ENCODE data around the gene SYNE1. TPM values are rescaled to one million over a fixed set of nuclear protein-coding genes. Genes with fewer than 3 reads are reported as not detected.

Gene SYNE1
- total and polyA plus RNA-seq, 8 donors: 12.8 to 279 (median 108) TPM

GRCh38 chr6:152148412-152148811, 488.8 kb downstream of the SYNE1 start:
- intact Hi-C loops (cut with DNase I; ENCODE audit: low total_unique reads): no loop called here
- TF ChIP-seq EP300 (IDR thresholded peaks at IDR 0.05): no peak
- no peak for TF ChIP-seq POLR2A (IDR thresholded peaks at IDR 0.05)
- TF ChIP-seq POLR2AphosphoS5 (IDR thresholded peaks at IDR 0.05): no peak
- TF ChIP-seq CTCF (IDR thresholded peaks at IDR 0.05): no peak
- WGBS, 5 donors: 95 to 100% (median 97%) methylated on average over 1 of the region's 1 CpG
- Histone ChIP-seq H3K4me3 (no peak overlapping the region), H3K27me3 (no peaks in the 10 kb centered on the region), H3K36me3 (peaks cover 38 to 100% (median 90%) of the 10 kb centered on the region in 4 donors), H3K9me3 (no peaks in the 10 kb centered on the region), H3K4me1 (no peaks in the 10 kb centered on the region), H3K27ac (no peak overlapping the region)
- no peak for DNase-seq

- H3K36me3 ChIP-seq: peaks cover 43 to 98% (median 93%) of the 10 kb centered on the region in 4 donors
- intact Hi-C loops (cut with DNase I; ENCODE audit: low total_unique reads): no loop called here
- H3K4me1 ChIP-seq: no peaks in the 10 kb centered on the region
- 90 to 97% (median 93%) methylated on average over 6 of the region's 6 CpGs for WGBS, 5 donors
- H3K9me3 ChIP-seq: no peaks in the 10 kb centered on the region
- TF ChIP-seq EP300 (IDR thresholded peaks at IDR 0.05): no peak
- TF ChIP-seq POLR2A (IDR thresholded peaks at IDR 0.05): no peak
- TF ChIP-seq CTCF (IDR thresholded peaks at IDR 0.05): no peak
- TF ChIP-seq POLR2AphosphoS5 (IDR thresholded peaks at IDR 0.05): no peak
- H3K27me3 ChIP-seq: no peaks in the 10 kb centered on the region
- DNase-seq: no peak
- H3K4me3 ChIP-seq: no peak overlapping the region
- H3K27ac ChIP-seq: no peak overlapping the region
Observed at GRCh38 chr6:152147269-152147668, 489.9 kb downstream of the SYNE1 start.

GRCh38 chr6:152146385-152146784, 490.8 kb downstream of the SYNE1 start:
- 74 to 100% (median 91%) methylated on average over 1 of the region's 1 CpG for WGBS, 5 donors
- DNase-seq: no peak
- Histone ChIP-seq H3K27me3 (no peaks in the 10 kb centered on the region), H3K4me3 (no peak overlapping the region), H3K36me3 (peaks cover 37 to 98% (median 92%) of the 10 kb centered on the region in 4 donors), H3K4me1 (no peaks in the 10 kb centered on the region), H3K9me3 (no peaks in the 10 kb centered on the region), H3K27ac (no peak overlapping the region)
- intact Hi-C loops (cut with DNase I; ENCODE audit: low total_unique reads): no loop called here
- TF ChIP-seq CTCF (IDR thresholded peaks at IDR 0.05) (no peak), POLR2AphosphoS5 (IDR thresholded peaks at IDR 0.05) (no peak), EP300 (IDR thresholded peaks at IDR 0.05) (no peak), POLR2A (IDR thresholded peaks at IDR 0.05) (no peak)

DNA sequence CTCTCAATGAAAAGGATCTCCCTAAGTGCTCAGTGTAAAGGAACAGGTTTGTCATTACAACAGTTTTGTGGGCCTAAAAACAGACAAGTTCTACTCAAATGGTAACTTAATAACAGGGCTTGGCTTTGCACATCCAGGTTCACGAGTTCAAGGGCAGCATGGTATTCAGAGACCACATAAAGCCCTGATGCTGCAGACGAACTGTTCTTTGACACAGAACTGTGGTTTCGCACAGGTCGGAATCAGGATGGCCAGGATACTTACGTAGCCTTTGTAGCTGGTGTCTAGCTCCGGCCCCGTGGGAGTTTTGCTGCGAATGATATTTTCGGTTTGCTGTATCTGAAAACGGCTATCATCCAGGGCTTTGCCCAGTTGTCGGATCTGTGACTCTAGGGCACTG, 493.8 kb downstream of the SYNE1 start:
- WGBS, 5 donors: 92 to 97% (median 95%) methylated on average over 11 of the region's 11 CpGs
- Histone ChIP-seq H3K27me3 (no peaks in the 10 kb centered on the region), H3K9me3 (no peaks in the 10 kb centered on the region), H3K4me1 (no peaks in the 10 kb centered on the region), H3K36me3 (peaks cover 31 to 98% (median 93%) of the 10 kb centered on the region in 4 donors), H3K4me3 (no peak overlapping the region), H3K27ac (no peak overlapping the region)
- no peak for DNase-seq
- TF ChIP-seq CTCF (IDR thresholded peaks at IDR 0.05) (no peak), POLR2A (IDR thresholded peaks at IDR 0.05) (no peak), EP300 (IDR thresholded peaks at IDR 0.05) (no peak), POLR2AphosphoS5 (IDR thresholded peaks at IDR 0.05) (no peak)
- intact Hi-C loops (cut with DNase I; ENCODE audit: low total_unique reads): no loop called here
